Suppressor macrophage (primary cell): Measurements from ENCODE around the gene TEKT3.

Experiments used
- DNase-seq, 4 experiments: peaks; one replicate each; pipeline ENCODE4 v3.0.0-alpha.2; 2020 to 2022
- total RNA-seq, 17 experiments: gene quantifications; one replicate each; lab custom pipeline; 2026; ENCODE audit warnings: mixed read lengths in 6 of 17, inconsistent platforms in 3 of 17; lab: John Stamatoyannopoulos, UW

TEKT3 gene
- 0 to 2.0 (median 0) reads per million in 17 experiments for total RNA-seq

GRCh38 chr17:15341385-15341849 is at the start of gene TEKT3:
Gene TEKT3 (minus strand): TSS chr17:15341597. CDS start chr17:15331585, 10,012 bp downstream.
- DNase-seq: peak; percentile 50 to 77 (median 66)

GRCh38 chr17:15388356-15389041 is 47.1 kb upstream of the TEKT3 start:
- DNase-seq: no peak

- DNase-seq: no peak
Measured at GRCh38 chr17:15386083-15386482, 44.7 kb upstream of the TEKT3 start.

GRCh38 chr17:15385305-15385704 is 43.9 kb upstream of the TEKT3 start:
- no peak for DNase-seq

GRCh38 chr17:15384142-15384787 is 42.9 kb upstream of the TEKT3 start:
- DNase-seq: peak in 1 of 4 experiments; percentile 21

- DNase-seq: no peak
Measured at GRCh38 chr17:15382914-15383313, 41.5 kb upstream of the TEKT3 start.

GRCh38 chr17:15381707-15382106 is 40.3 kb upstream of the TEKT3 start:
- DNase-seq: no peak

- no peak for DNase-seq
Measured at GRCh38 chr17:15380446-15380845, 39.0 kb upstream of the TEKT3 start.

- DNase-seq: no peak
Measured at GRCh38 chr17:15379659-15380058, 38.3 kb upstream of the TEKT3 start.

GRCh38 chr17:15378243-15378642 is 36.8 kb upstream of the TEKT3 start:
- DNase-seq: no peak

GRCh38 chr17:15377616-15378015 is 36.2 kb upstream of the TEKT3 start:
- DNase-seq: no peak

GRCh38 chr17:15377200-15377599 is 35.8 kb upstream of the TEKT3 start:
- DNase-seq: no peak

- DNase-seq: no peak
Measured at GRCh38 chr17:15371376-15372130, 30.2 kb upstream of the TEKT3 start.

- DNase-seq: no peak
Measured at GRCh38 chr17:15368600-15368999, 27.2 kb upstream of the TEKT3 start.

- no peak for DNase-seq
Measured at GRCh38 chr17:15366026-15366425, 24.6 kb upstream of the TEKT3 start.

- DNase-seq: peak; percentile 58 to 81 (median 72)
Measured at GRCh38 chr17:15364615-15365014, 23.2 kb upstream of the TEKT3 start.

GRCh38 chr17:15363702-15364101 is 22.3 kb upstream of the TEKT3 start:
- no peak for DNase-seq

- DNase-seq: no peak
Measured at GRCh38 chr17:15361592-15361991, 20.2 kb upstream of the TEKT3 start.

GRCh38 chr17:15361151-15361550 is 19.8 kb upstream of the TEKT3 start:
- no peak for DNase-seq

- DNase-seq: no peak
Measured at GRCh38 chr17:15354256-15354655, 12.9 kb upstream of the TEKT3 start.

GRCh38 chr17:15351925-15352324 is 10.5 kb upstream of the TEKT3 start:
- peak; percentile 30 to 74 (median 54) for DNase-seq

- DNase-seq: no peak
Measured at GRCh38 chr17:15351478-15351840, 10.1 kb upstream of the TEKT3 start.

GRCh38 chr17:15350777-15351477 is 9.5 kb upstream of the TEKT3 start:
- DNase-seq: no peak
